KMS-11 (cell line): ENCODE data around the gene PCED1B.

ENCODE experiments used
- H2AFZ ChIP-seq: fragments of 200-600 bp; sonication (generic); 2 replicates; pipeline ENCODE4 v1.6.1; 2016; ENCODE audit warnings: antibody characterized with exemption, mixed run types, low read depth
- H3K27ac ChIP-seq: fragments of 200-600 bp; sonication (generic); 2 replicates; pipeline ENCODE4 v1.6.1; 2016; ENCODE audit warnings: mild to moderate bottlenecking, mixed run types
- H3K27me3 ChIP-seq: fragments of 200-600 bp; sonication (generic); 2 replicates; pipeline ENCODE4 v1.6.1; 2017; ENCODE audit warnings: mild to moderate bottlenecking, low read depth, mixed run types, moderate library complexity; ENCODE audit not compliant: insufficient read depth
- H3K36me3 ChIP-seq: fragments of 200-600 bp; sonication (generic); 2 replicates; pipeline ENCODE4 v1.6.1; 2017; ENCODE audit warnings: mild to moderate bottlenecking, mixed run types; ENCODE audit not compliant: insufficient read depth
- H3K4me1 ChIP-seq: fragments of 200-600 bp; sonication (generic); 2 replicates; pipeline ENCODE4 v1.6.1; 2016; ENCODE audit warnings: mild to moderate bottlenecking, low read depth, mixed run types; ENCODE audit not compliant: poor library complexity, severe bottlenecking
- H3K4me2 ChIP-seq: fragments of 200-600 bp; sonication (generic); 2 replicates; pipeline ENCODE4 v1.7.0; 2016; ENCODE audit warnings: mild to moderate bottlenecking, mixed run types
- H3K4me3 ChIP-seq: fragments of 200-600 bp; sonication (generic); IDR thresholded peaks from 2 replicates; pipeline ENCODE4 v1.6.1; 2017; ENCODE audit warnings: low read depth, low read length, mixed read lengths; ENCODE audit not compliant: insufficient read depth
- H3K79me2 ChIP-seq: fragments of 200-600 bp; sonication (generic); 2 replicates; pipeline ENCODE4 v1.6.1; 2016; ENCODE audit warnings: low read depth, mixed run types; ENCODE audit not compliant: insufficient read depth
- H3K9ac ChIP-seq: fragments of 200-600 bp; sonication (generic); 2 replicates; pipeline ENCODE4 v1.6.1; 2016; ENCODE audit warnings: mild to moderate bottlenecking, mixed run types
- H4K20me1 ChIP-seq: fragments of 200-600 bp; sonication (generic); 2 replicates; pipeline ENCODE4 v1.6.1; 2016; ENCODE audit warnings: mild to moderate bottlenecking, mixed run types; ENCODE audit not compliant: insufficient read depth
- CTCF ChIP-seq: fragments of 200-600 bp; sonication (generic); conservative IDR thresholded peaks from 2 replicates; pipeline ENCODE4 v1.6.1; 2017; ENCODE audit warnings: low read depth, mild to moderate bottlenecking, antibody characterized with exemption, low read length, moderate library complexity, mixed read lengths

The PCED1B gene

GRCh38 chr12:47078733-47079467 is 521 bp upstream of the PCED1B start:
- TF ChIP-seq CTCF, result no peak

GRCh38 chr12:47079981-47080724 is 732 bp downstream of the PCED1B start:
- H3K36me3 ChIP-seq, result no peaks in the 10 kb centered on the region
- no peak overlapping the region for H3K4me2 ChIP-seq
- H3K27me3 ChIP-seq, result no peaks in the 10 kb centered on the region
- no peak overlapping the region for H3K4me3 ChIP-seq
- H4K20me1 ChIP-seq, result no peaks in the 10 kb centered on the region
- H2AFZ ChIP-seq, result no peak overlapping the region
- H3K27ac ChIP-seq, result no peak overlapping the region
- no peak overlapping the region for H3K9ac ChIP-seq
- H3K79me2 ChIP-seq, result no peaks in the 10 kb centered on the region
- TF ChIP-seq CTCF, result no peak
- H3K4me1 ChIP-seq, result no peaks in the 10 kb centered on the region

More at GRCh38 chr12:47078733-47079467, 521 bp upstream of the PCED1B start:
- Histone ChIP-seq H2AFZ (peak overlapping the region; percentile 79), H3K4me2 (peak overlapping the region; percentile 57), H3K79me2 (no peaks in the 10 kb centered on the region), H3K9ac (no peak overlapping the region), H4K20me1 (no peaks in the 10 kb centered on the region), H3K27me3 (no peaks in the 10 kb centered on the region), H3K4me3 (no peak overlapping the region), H3K36me3 (no peaks in the 10 kb centered on the region), H3K4me1 (no peaks in the 10 kb centered on the region), H3K27ac (no peak overlapping the region)

- H3K36me3 ChIP-seq, result no peaks in the 10 kb centered on the region
- no peak overlapping the region for H2AFZ ChIP-seq
- no peaks in the 10 kb centered on the region for H3K27me3 ChIP-seq
- TF ChIP-seq CTCF, result no peak
- H3K4me3 ChIP-seq, result no peak overlapping the region
- H3K4me1 ChIP-seq, result no peaks in the 10 kb centered on the region
- no peaks in the 10 kb centered on the region for H3K79me2 ChIP-seq
- no peaks in the 10 kb centered on the region for H4K20me1 ChIP-seq
- H3K9ac ChIP-seq, result no peak overlapping the region
- H3K4me2 ChIP-seq, result no peak overlapping the region
- no peak overlapping the region for H3K27ac ChIP-seq
Observed at GRCh38 chr12:47080725-47081502, 1.5 kb downstream of the PCED1B start.

- no peak overlapping the region for H3K4me2 ChIP-seq
- H3K4me1 ChIP-seq, result no peaks in the 10 kb centered on the region
Observed at GRCh38 chr12:47082283-47082682, 2.9 kb downstream of the PCED1B start.

More at GRCh38 chr12:47082283-47082682, 2.9 kb downstream of the PCED1B start:
- no peaks in the 10 kb centered on the region for H3K79me2 ChIP-seq
- H2AFZ ChIP-seq, result no peak overlapping the region
- H3K4me3 ChIP-seq, result no peak overlapping the region
- no peaks in the 10 kb centered on the region for H3K27me3 ChIP-seq
- H3K27ac ChIP-seq, result no peak overlapping the region
- TF ChIP-seq CTCF, result no peak
- H4K20me1 ChIP-seq, result no peaks in the 10 kb centered on the region
- no peaks in the 10 kb centered on the region for H3K36me3 ChIP-seq
- H3K9ac ChIP-seq, result no peak overlapping the region
